Measurements from ENCODE around the gene KRTCAP3.
A peak's percentile ranks its signal among the peaks of the same experiment; 100 is the strongest.

KRTCAP3 gene

GRCh38 chr2:27408601-27409320 is 33.4 kb upstream of the KRTCAP3 start:
- TF ChIP-seq, protein P1, sequence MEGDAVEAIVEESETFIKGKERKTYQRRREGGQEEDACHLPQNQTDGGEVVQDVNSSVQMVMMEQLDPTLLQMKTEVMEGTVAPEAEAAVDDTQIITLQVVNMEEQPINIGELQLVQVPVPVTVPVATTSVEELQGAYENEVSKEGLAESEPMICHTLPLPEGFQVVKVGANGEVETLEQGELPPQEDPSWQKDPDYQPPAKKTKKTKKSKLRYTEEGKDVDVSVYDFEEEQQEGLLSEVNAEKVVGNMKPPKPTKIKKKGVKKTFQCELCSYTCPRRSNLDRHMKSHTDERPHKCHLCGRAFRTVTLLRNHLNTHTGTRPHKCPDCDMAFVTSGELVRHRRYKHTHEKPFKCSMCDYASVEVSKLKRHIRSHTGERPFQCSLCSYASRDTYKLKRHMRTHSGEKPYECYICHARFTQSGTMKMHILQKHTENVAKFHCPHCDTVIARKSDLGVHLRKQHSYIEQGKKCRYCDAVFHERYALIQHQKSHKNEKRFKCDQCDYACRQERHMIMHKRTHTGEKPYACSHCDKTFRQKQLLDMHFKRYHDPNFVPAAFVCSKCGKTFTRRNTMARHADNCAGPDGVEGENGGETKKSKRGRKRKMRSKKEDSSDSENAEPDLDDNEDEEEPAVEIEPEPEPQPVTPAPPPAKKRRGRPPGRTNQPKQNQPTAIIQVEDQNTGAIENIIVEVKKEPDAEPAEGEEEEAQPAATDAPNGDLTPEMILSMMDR (IDR thresholded peaks at IDR 0.05; ENCODE audit: low read depth, low read length, missing control alignments), result no peak
- no peak for DNase-seq (ENCODE audit: extremely low read depth, low read depth)
- H3K4me3 ChIP-seq (replicated peaks; ENCODE audit: low read depth, low read length), result peak overlapping the region; percentile 98

DNA sequence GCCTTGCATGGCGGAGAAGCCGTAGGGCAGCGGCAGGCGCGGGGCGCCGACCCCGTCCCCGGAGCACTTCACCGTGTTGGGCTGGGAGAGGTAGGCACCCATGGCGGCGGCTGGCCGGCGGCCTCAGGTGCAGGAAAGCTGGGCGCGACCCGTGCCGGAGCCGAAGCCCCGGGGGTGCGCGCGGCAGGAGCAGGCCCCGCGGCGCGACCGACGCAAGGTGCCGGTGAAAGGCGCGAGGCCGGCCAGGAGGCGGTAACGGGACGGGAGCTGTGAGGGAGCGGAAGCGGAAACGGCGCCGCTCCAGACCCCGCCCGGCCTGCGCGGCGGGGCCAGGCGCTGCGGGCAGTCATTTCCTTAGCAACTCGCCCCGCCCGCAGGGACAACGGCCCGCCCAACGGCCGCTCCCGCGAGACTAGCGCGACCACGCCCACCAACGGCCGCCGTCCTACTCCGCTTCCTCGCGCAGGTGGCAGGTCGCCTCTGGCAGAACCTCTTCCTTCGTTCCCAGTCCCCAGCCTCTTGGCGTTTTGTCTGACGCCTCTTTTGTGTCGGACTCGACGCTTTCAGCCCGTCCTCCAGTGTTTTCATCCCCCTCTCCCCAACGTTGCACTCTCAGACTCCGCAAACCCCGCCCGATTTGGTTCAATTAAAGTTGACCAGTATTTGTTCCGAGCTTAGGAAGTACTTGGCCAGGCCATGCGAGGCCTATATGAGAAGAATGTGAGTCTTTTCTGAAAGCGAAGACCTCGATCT is 32.7 kb upstream of the KRTCAP3 start, which contains the start of gene PPM1G:
TSS of gene PPM1G (minus strand) at position 271 of the 753 bp plus-strand sequence. CDS start at position 102, 169 bp downstream.
- peak; percentile 67 for DNase-seq (ENCODE audit: extremely low read depth, low read depth)
- TF ChIP-seq, protein P1 (IDR thresholded peaks at IDR 0.05; ENCODE audit: low read depth, low read length, missing control alignments), result no peak
- peak within 1 kb of the TSS; percentile 98 for H3K4me3 ChIP-seq (replicated peaks; ENCODE audit: low read depth, low read length)

DNA sequence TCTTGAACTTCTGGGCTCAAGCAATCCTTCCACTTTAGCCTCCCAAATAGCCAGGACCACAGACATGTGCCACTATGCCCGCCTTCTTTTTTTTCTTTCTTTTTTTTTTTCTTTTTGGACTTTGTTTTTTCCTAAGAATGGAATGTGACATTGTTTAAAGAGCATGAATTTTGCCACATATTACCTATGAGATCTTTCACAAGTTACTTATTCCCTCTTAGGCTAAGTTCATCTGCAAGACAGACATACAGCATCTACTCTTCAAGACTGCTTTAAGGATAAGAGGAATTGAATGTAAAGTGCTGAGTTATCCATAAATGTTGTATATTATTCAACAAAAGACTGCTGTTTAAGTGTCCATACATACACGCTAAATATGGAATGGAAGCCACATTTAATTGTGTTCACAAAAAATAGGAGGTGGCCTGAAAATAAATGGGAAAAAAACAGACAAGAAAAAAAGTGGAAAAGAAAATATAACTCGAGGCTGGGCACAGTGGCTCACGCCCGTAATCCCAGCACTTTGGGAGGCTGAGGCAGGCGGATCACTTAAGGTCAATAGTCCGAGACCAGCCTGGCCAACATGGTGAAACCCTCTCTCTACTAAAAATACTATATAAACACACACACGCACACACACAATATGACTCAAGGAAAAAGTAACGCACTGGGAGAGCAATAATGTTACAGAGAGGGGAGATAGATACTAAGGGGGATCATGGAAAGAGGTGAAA is 29.6 kb upstream of the KRTCAP3 start:
- TF ChIP-seq, protein P1 (IDR thresholded peaks at IDR 0.05; ENCODE audit: low read depth, low read length, missing control alignments), result no peak
- no peak for DNase-seq (ENCODE audit: extremely low read depth, low read depth)
- no peak overlapping the region for H3K4me3 ChIP-seq (replicated peaks; ENCODE audit: low read depth, low read length)

GRCh38 chr2:27416151-27416550 is 26.0 kb upstream of the KRTCAP3 start:
- no peak for DNase-seq (ENCODE audit: extremely low read depth, low read depth)
- TF ChIP-seq, protein P1 (IDR thresholded peaks at IDR 0.05; ENCODE audit: low read depth, low read length, missing control alignments), result no peak
- no peak overlapping the region for H3K4me3 ChIP-seq (replicated peaks; ENCODE audit: low read depth, low read length)

GRCh38 chr2:27420996-27421395 is 21.2 kb upstream of the KRTCAP3 start:
- TF ChIP-seq, protein P1 (IDR thresholded peaks at IDR 0.05; ENCODE audit: low read depth, low read length, missing control alignments), result no peak
- no peak for DNase-seq (ENCODE audit: extremely low read depth, low read depth)
- no peak overlapping the region for H3K4me3 ChIP-seq (replicated peaks; ENCODE audit: low read depth, low read length)

- no peak overlapping the region for H3K4me3 ChIP-seq (replicated peaks; ENCODE audit: low read depth, low read length)
- no peak for DNase-seq (ENCODE audit: extremely low read depth, low read depth)
- TF ChIP-seq, protein P1 (IDR thresholded peaks at IDR 0.05; ENCODE audit: low read depth, low read length, missing control alignments), result no peak
These were observed 20.4 kb upstream of the KRTCAP3 start for GRCh38 chr2:27421660-27422250.

Measured in HFF-Myc (cell line).